OCI-LY3 (cell line): ENCODE data around the gene ARSA.
"Not testable (repeated sequence)": the region's sequence is repeated elsewhere in the genome, so short reads cannot be mapped to it uniquely, and the experiment has no call there.

Source experiments
- H2AFZ ChIP-seq: fragments of 200-600, 300-600 bp; shearing (Covaris generic); 2 replicates; pipeline ENCODE4 v1.6.0; 2014; ENCODE audit warnings: antibody characterized with exemption, low read depth, low read length
- H3K27ac ChIP-seq: fragments of 200-600, 300-600 bp; sonication (generic); 2 replicates; pipeline ENCODE4 v1.5.1; 2014; ENCODE audit warnings: mild to moderate bottlenecking, low read length, moderate library complexity, mixed read lengths
- H3K27me3 ChIP-seq: fragments of 200-600, 300-600 bp; sonication (generic); 2 replicates; pipeline ENCODE4 v1.6.1; 2014; ENCODE audit warnings: low read depth, low read length, mixed read lengths
- H3K36me3 ChIP-seq: fragments of 200-600, 300-600 bp; sonication (generic); replicated peaks from 2 replicates; pipeline ENCODE3; 2014; ENCODE audit warnings: low read depth, low read length, mixed read lengths
- H3K4me1 ChIP-seq: fragments of 300-600, 200-600 bp; sonication (generic); 2 replicates; pipeline ENCODE4 v1.6.1; 2014; ENCODE audit warnings: low read length, mixed read lengths
- H3K4me2 ChIP-seq: fragments of 200-600, 300-600 bp; sonication (generic); 2 replicates; pipeline ENCODE4 v1.6.1; 2014; ENCODE audit warnings: low read length, mixed read lengths
- H3K4me3 ChIP-seq: fragments of 300-600, 200-600 bp; sonication (generic); 2 replicates; pipeline ENCODE4 v1.5.1; 2014; ENCODE audit warnings: antibody characterized with exemption, mild to moderate bottlenecking, low read length, moderate library complexity
- H3K79me2 ChIP-seq: fragments of 300-600, 200-600 bp; shearing (Covaris generic); 2 replicates; pipeline ENCODE4 v1.6.1; 2014; ENCODE audit warnings: mild to moderate bottlenecking, low read length, mixed read lengths
- H3K9ac ChIP-seq: fragments of 300-600, 200-600 bp; shearing (Covaris generic); 2 replicates; pipeline ENCODE4 v1.6.0; 2014; ENCODE audit warnings: mild to moderate bottlenecking, low read length, moderate library complexity
- H3K9me3 ChIP-seq: fragments of 200-600, 300-600 bp; shearing (Covaris generic); 2 replicates; pipeline ENCODE4 v1.6.1; 2014; ENCODE audit warnings: low read length, mixed read lengths; ENCODE audit not compliant: insufficient read depth
- H4K20me1 ChIP-seq: fragments of 200-600, 300-600 bp; sonication (generic); 2 replicates; pipeline ENCODE4 v1.6.1; 2016; ENCODE audit warnings: low read length, mixed read lengths; ENCODE audit not compliant: insufficient read depth
- CTCF ChIP-seq: fragments of 200-600, 300-600 bp; sonication (generic); IDR thresholded peaks from 2 replicates; pipeline ENCODE4 v1.5.1; 2014; ENCODE audit warnings: antibody characterized with exemption, low read length, low read depth
- EZH2phosphoT487 ChIP-seq: fragments of 200-600 bp; shearing (Covaris generic); IDR thresholded peaks from 2 replicates; pipeline ENCODE4 v1.6.1; 2018; ENCODE audit warnings: antibody characterized with exemption, mixed run types, low read depth

ARSA gene

DNA sequence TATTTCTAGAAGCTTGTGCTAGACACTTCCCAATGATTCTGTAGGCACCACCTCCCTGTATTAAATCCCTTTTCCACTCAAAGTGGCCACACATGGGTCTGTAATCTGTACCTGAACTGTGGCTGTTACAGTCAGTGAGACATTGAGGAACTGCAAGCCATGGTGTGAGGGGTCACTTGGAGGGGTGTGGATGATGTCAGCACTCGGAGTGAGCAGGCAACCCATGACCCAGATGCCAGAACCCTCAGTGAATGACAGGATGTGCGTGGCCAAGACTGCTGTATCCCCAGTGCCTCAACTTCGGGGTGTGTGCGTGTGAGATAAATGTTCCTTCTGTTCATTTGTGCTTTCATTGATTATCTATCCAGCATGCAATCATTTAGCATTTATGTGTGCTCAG is 30.0 kb upstream of the ARSA start:
- H3K27me3 ChIP-seq = no peaks in the 10 kb centered on the region
- no peak overlapping the region for H2AFZ ChIP-seq
- H3K36me3 ChIP-seq = no peaks in the 10 kb centered on the region
- H3K4me3 ChIP-seq = no peak overlapping the region
- TF ChIP-seq EZH2phosphoT487 (no peak), CTCF (no peak)
- no peaks in the 10 kb centered on the region for H3K4me1 ChIP-seq
- no peak overlapping the region for H3K27ac ChIP-seq
- H3K9me3 ChIP-seq = no peaks in the 10 kb centered on the region
- H3K4me2 ChIP-seq = no peak overlapping the region
- no peaks in the 10 kb centered on the region for H4K20me1 ChIP-seq
- no peak overlapping the region for H3K9ac ChIP-seq
- H3K79me2 ChIP-seq = no peaks in the 10 kb centered on the region

- Histone ChIP-seq H3K27me3 (no peaks in the 10 kb centered on the region), H3K9me3 (no peaks in the 10 kb centered on the region), H3K27ac (no peak overlapping the region), H3K4me2 (no peak overlapping the region), H3K4me1 (no peaks in the 10 kb centered on the region), H4K20me1 (no peaks in the 10 kb centered on the region), H3K79me2 (no peaks in the 10 kb centered on the region), H3K36me3 (no peaks in the 10 kb centered on the region), H3K9ac (no peak overlapping the region), H3K4me3 (no peak overlapping the region), H2AFZ (no peak overlapping the region)
- TF ChIP-seq CTCF = no peak
- TF ChIP-seq EZH2phosphoT487 = no peak
Measured at GRCh38 chr22:50656122-50657070, 28.4 kb upstream of the ARSA start.

DNA sequence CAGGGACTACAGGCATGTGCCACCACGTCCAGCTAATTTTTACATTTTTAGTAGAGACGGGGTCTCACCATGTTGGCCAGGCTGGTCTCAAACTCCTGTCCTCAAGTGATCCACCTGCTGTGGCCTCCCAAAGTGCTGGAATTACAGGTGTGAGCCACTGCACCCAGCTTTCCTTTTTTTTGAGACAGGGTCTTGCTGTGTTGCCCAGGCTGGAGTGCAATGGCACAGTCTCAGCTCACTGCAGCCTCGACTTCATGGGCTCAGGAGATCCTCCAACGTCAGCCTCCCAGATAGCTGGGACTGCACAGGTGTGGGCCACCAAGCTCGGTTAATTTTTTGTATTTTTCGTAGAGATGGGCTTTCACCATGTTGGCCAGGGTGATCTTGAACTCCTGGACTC is 26.7 kb upstream of the ARSA start:
- H3K36me3 ChIP-seq, H3K4me2 ChIP-seq: not testable (repeated sequence)

DNA sequence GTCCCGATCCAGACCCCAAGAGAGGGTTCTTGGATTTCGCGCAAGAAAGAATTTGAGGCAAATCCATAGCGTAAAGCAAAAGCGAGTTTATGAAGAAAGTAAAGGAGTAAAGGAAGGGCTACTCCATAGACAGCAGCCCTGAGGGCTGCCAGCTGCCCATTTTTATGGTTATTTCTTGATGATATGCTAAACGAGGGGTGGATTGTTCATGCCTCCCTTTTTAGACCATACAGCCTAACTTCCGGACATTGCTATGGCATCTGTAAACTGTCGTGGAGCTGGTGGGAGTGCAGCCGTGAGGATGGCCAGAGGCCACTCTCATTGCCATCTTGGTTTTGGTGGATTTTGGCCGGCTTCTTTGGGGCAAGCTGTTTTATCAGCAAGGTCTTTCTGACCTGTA is 25.3 kb upstream of the ARSA start:
- no peaks in the 10 kb centered on the region for H4K20me1 ChIP-seq
- H3K9ac ChIP-seq = no peak overlapping the region
- no peak overlapping the region for H3K27ac ChIP-seq
- no peaks in the 10 kb centered on the region for H3K9me3 ChIP-seq
- H3K4me1 ChIP-seq = no peaks in the 10 kb centered on the region
- H2AFZ ChIP-seq = no peak overlapping the region
- H3K27me3 ChIP-seq = no peaks in the 10 kb centered on the region
- H3K4me2 ChIP-seq = no peak overlapping the region
- no peak overlapping the region for H3K4me3 ChIP-seq
- H3K79me2 ChIP-seq = no peaks in the 10 kb centered on the region
- TF ChIP-seq CTCF = no peak
- TF ChIP-seq EZH2phosphoT487 = no peak
- H3K36me3 ChIP-seq = no peaks in the 10 kb centered on the region

More for the DNA sequence above, 26.7 kb upstream of the ARSA start:
- H3K4me3 ChIP-seq, H3K27ac ChIP-seq, H3K9me3 ChIP-seq, H3K27me3 ChIP-seq, H3K9ac ChIP-seq, H3K4me1 ChIP-seq, H4K20me1 ChIP-seq, H3K79me2 ChIP-seq, H2AFZ ChIP-seq: not testable (repeated sequence)

- not testable (repeated sequence) for H2AFZ ChIP-seq, H3K79me2 ChIP-seq, H3K36me3 ChIP-seq, H3K4me1 ChIP-seq, H3K27ac ChIP-seq, H3K4me3 ChIP-seq, H3K9ac ChIP-seq, H3K4me2 ChIP-seq, H4K20me1 ChIP-seq, H3K9me3 ChIP-seq
- H3K27me3 ChIP-seq = peaks cover 22% of the 10 kb centered on the region
Measured at GRCh38 chr22:50643821-50644101, 15.8 kb upstream of the ARSA start.

- H3K4me2 ChIP-seq, H2AFZ ChIP-seq, H3K4me3 ChIP-seq, H3K36me3 ChIP-seq, H3K4me1 ChIP-seq, H3K9ac ChIP-seq, H4K20me1 ChIP-seq, H3K27ac ChIP-seq, H3K79me2 ChIP-seq, H3K9me3 ChIP-seq: not testable (repeated sequence)
- H3K27me3 ChIP-seq = peaks cover 22% of the 10 kb centered on the region
Measured at GRCh38 chr22:50643021-50643820, 15.3 kb upstream of the ARSA start.
